HepG2 (cell line): ENCODE results near the gene PRKCSH. TPM values are rescaled to one million over a fixed set of nuclear protein-coding genes. Genes with fewer than 3 reads are reported as not detected.

ENCODE experiments used
- ATAC-seq: fragments of 200-7000 bp; cut with Tn5 transposase; 3 replicates; pipeline ENCODE4 v1.9.1; 2020; ENCODE audit warnings: mild to moderate bottlenecking, moderate library complexity
- BruUV-seq: library from RNA; stranded (reverse); fragments of 400-500 nt; replicated peaks from 2 replicates; lab custom pipeline; 2021; lab: Mats Ljungman, UMichigan
- CTCF ChIA-PET: fragments of 300-600 bp; formaldehyde crosslinking; extraction: SDS; loops from one replicate; lab custom pipeline; 2021; ENCODE audit warnings: low total read pairs, inconsistent platforms, low intra/inter-chr PET ratio; lab: Yijun Ruan, JAX
- POLR2A ChIA-PET: fragments of 350-600 bp; sonication (Branson Sonifier 250); formaldehyde crosslinking; loops from one replicate; lab custom pipeline; 2020; ENCODE audit warnings: antibody characterized with exemption, inconsistent platforms; lab: Yijun Ruan, JAX
- DNase-seq: peaks from one replicate; pipeline ENCODE4 v3.0.0-alpha.2; 2015; ENCODE audit warnings: low spot score
- FAIRE-seq: peaks from 3 replicates; lab custom pipeline; 2011; peaks lifted over from hg19 to GRCh38; lab: Jason Lieb, UNC
- H2AFZ ChIP-seq: one replicate; pipeline ENCODE4 v1.6.1; 2011; ENCODE audit warnings: low read length, inconsistent platforms
- H3K27ac ChIP-seq: fragments of 300-600 bp; 3 replicates; pipeline ENCODE4 v1.8.0; 2011; ENCODE audit warnings: mixed run types, mild to moderate bottlenecking, mixed read lengths, low read length, inconsistent platforms; ENCODE audit not compliant: insufficient read depth; ENCODE audit errors: extremely low read length
- H3K27me3 ChIP-seq, 2 experiments: fragments of 200-600 bp in 1 of 2; 2 replicates in 1 of 2; 3 replicates in 1 of 2; pipeline versions ENCODE4 v1.6.0 to v1.8.0; 2011; ENCODE audit warnings: low read length in 2 of 2, mild to moderate bottlenecking in 2 of 2, moderate library complexity in 2 of 2, inconsistent platforms in 1 of 2; ENCODE audit not compliant: insufficient read depth in 2 of 2, control insufficient read depth in 1 of 2
- H3K36me3 ChIP-seq, 2 experiments: fragments of 200-600 bp in 1 of 2; replicated peaks in 1 of 2; 2 replicates in 1 of 2; 3 replicates in 1 of 2; pipeline versions ENCODE4 v1.5.1 to v1.8.0; 2011; ENCODE audit warnings: low read length in 2 of 2, inconsistent platforms in 1 of 2; ENCODE audit not compliant: insufficient read depth in 2 of 2, control insufficient read depth in 1 of 2
- H3K4me1 ChIP-seq: 2 replicates; pipeline ENCODE4 v1.5.1; 2012; ENCODE audit warnings: low read length, inconsistent platforms; ENCODE audit not compliant: insufficient read depth
- H3K4me2 ChIP-seq: 2 replicates; pipeline ENCODE4 v1.6.0; 2011; ENCODE audit warnings: low read depth, low read length, inconsistent platforms
- H3K4me3 ChIP-seq, 3 experiments: fragments of 200-600 bp in 1 of 3; sonication (generic), shearing (Covaris generic) in 1 of 3; replicated peaks in 1 of 3; 2 replicates each; pipeline ENCODE4 v1.5.1; 2011 to 2016; ENCODE audit warnings: low read length in 3 of 3, inconsistent platforms in 2 of 3, low read depth in 2 of 3, mild to moderate bottlenecking in 2 of 3, control low read depth in 1 of 3, mixed read lengths in 1 of 3; ENCODE audit not compliant: insufficient read depth in 1 of 3
- H3K79me2 ChIP-seq: one replicate; pipeline ENCODE4 v1.6.1; 2011; ENCODE audit warnings: low read length, inconsistent platforms; ENCODE audit not compliant: insufficient read depth
- H3K9ac ChIP-seq: 2 replicates; pipeline ENCODE4 v1.6.0; 2011; ENCODE audit warnings: mild to moderate bottlenecking, low read depth, low read length, inconsistent platforms; ENCODE audit not compliant: insufficient read depth
- H3K9me3 ChIP-seq: 2 replicates; pipeline ENCODE4 v1.5.1; 2012; ENCODE audit warnings: mild to moderate bottlenecking, low read length
- H4K20me1 ChIP-seq: 2 replicates; pipeline ENCODE4 v1.6.0; 2011; ENCODE audit warnings: inconsistent platforms, mild to moderate bottlenecking, low read length, moderate library complexity; ENCODE audit not compliant: insufficient read depth
- AKAP8 ChIP-seq: sonication (generic); formaldehyde crosslinking; IDR thresholded peaks from 2 replicates; pipeline ENCODE4 v1.5.1; 2020; ENCODE audit warnings: mild to moderate bottlenecking, missing genetic modification reagents
- ARNTL ChIP-seq: sonication (generic); formaldehyde crosslinking; IDR thresholded peaks from 2 replicates; pipeline ENCODE4 v1.4.0; 2020; ENCODE audit warnings: mild to moderate bottlenecking, missing genetic modification reagents
- DZIP1 ChIP-seq: sonication (generic); formaldehyde crosslinking; IDR thresholded peaks from 2 replicates; pipeline ENCODE4 v1.5.0; 2020; ENCODE audit warnings: mild to moderate bottlenecking, missing genetic modification reagents
- MAF1 ChIP-seq: sonication (generic); formaldehyde crosslinking; IDR thresholded peaks from 2 replicates; pipeline ENCODE4 v1.5.0; 2020; ENCODE audit warnings: missing genetic modification reagents, borderline replicate concordance
- NRL ChIP-seq: sonication (generic); formaldehyde crosslinking; IDR thresholded peaks from 2 replicates; pipeline ENCODE4 v1.5.0; 2020; ENCODE audit warnings: missing genetic modification reagents, mild to moderate bottlenecking, moderate library complexity, borderline replicate concordance
- POLR2A ChIP-seq, 2 experiments: IDR thresholded peaks; 2 replicates each; pipeline ENCODE4 v1.6.1; 2011; ENCODE audit warnings: low read depth in 2 of 2, low read length in 2 of 2, mild to moderate bottlenecking in 1 of 2, moderate library complexity in 1 of 2; ENCODE audit not compliant: insufficient read depth in 1 of 2
- PRMT3 ChIP-seq: sonication (generic); formaldehyde crosslinking; IDR thresholded peaks from 2 replicates; pipeline ENCODE4 v1.8.1; 2022; ENCODE audit warnings: low read depth, mild to moderate bottlenecking, moderate library complexity, missing genetic modification reagents, borderline replicate concordance
- SATB2 ChIP-seq: sonication (generic); formaldehyde crosslinking; IDR thresholded peaks from 2 replicates; pipeline ENCODE4 v1.5.0; 2020; ENCODE audit warnings: missing genetic modification reagents
- ZC3H13 ChIP-seq: sonication (generic); formaldehyde crosslinking; IDR thresholded peaks from 2 replicates; pipeline ENCODE4 v1.8.1; 2023; ENCODE audit warnings: mild to moderate bottlenecking, missing genetic modification reagents, moderate library complexity
- ZNF501 ChIP-seq: sonication (generic); formaldehyde crosslinking; IDR thresholded peaks from 2 replicates; pipeline ENCODE4 v1.5.1; 2020; ENCODE audit warnings: mild to moderate bottlenecking, moderate library complexity, missing genetic modification reagents
- ZNF749 ChIP-seq: sonication (generic); formaldehyde crosslinking; IDR thresholded peaks from 2 replicates; pipeline ENCODE4 v1.8.0; 2022; ENCODE audit warnings: mild to moderate bottlenecking, missing genetic modification reagents, moderate library complexity, borderline replicate concordance
- ZNF768 ChIP-seq: sonication (generic); formaldehyde crosslinking; IDR thresholded peaks from 2 replicates; pipeline ENCODE4 v1.4.0; 2020; ENCODE audit warnings: missing genetic modification reagents
- ZNF777 ChIP-seq: sonication (generic); formaldehyde crosslinking; IDR thresholded peaks from 2 replicates; pipeline ENCODE4 v1.4.0; 2020; ENCODE audit warnings: missing genetic modification reagents
- WGBS: methylation state at CpG from one replicate; pipeline ENCODE4 v1.1.6; 2017; ENCODE audit warnings: low lambda C conversion rate; 5-methylcytosine and 5-hydroxymethylcytosine counted together
- in situ Hi-C: cut with HindIII; loops from 2 replicates; pipeline ENCODE4 v1.10.0; 2017; ENCODE audit warnings: low pct_unique_long_range_greater_than_20kb; ENCODE audit not compliant: extremely low pct_ligation_motif_present
- intact Hi-C: fragments of 100-400 bp; cut with micrococcal nuclease; formaldehyde crosslinking; loops from one replicate; pipeline ENCODE4 v1.10.0; 2022; ENCODE audit not compliant: unreplicated experiment
- polyA plus RNA-seq, 8 experiments: library from polyadenylated mRNA; depleted of rRNA in 3 of 8; stranded (reverse) in 7 of 8; unstranded in 1 of 8; fragments of >200 nt; fragmentation: Illumina TruSeq in 4 of 8; extraction: Trizol in 4 of 8; gene quantifications; 2 replicates each; pipeline versions ENCODE4 v1.2.1 to v1.2.3, GENCODE V29; 2011 to 2016; ENCODE audit warnings: low read depth in 4 of 8, missing spikeins in 1 of 8, mixed read lengths in 1 of 8; ENCODE audit not compliant: insufficient read depth in 1 of 8
- total RNA-seq, 5 experiments: library from RNA; depleted of rRNA; stranded (reverse); fragments of >200 nt; fragmentation: Illumina TruSeq; extraction: Trizol; gene quantifications; 2 replicates each; pipeline ENCODE4 v1.2.3, GENCODE V29; 2016; ENCODE audit warnings: low read depth in 1 of 5
- TF ChIP-seq, protein P1 (sequence below): sonication (generic); formaldehyde crosslinking; IDR thresholded peaks from 2 replicates; pipeline ENCODE4 v1.5.0; 2020; ENCODE audit warnings: missing genetic modification reagents
- TF ChIP-seq, protein P2 (sequence below): sonication (generic); formaldehyde crosslinking; IDR thresholded peaks from 2 replicates; pipeline ENCODE4 v1.4.0; 2020; ENCODE audit warnings: missing genetic modification reagents, borderline replicate concordance
- TF ChIP-seq, protein P3 (sequence below): sonication (generic); formaldehyde crosslinking; IDR thresholded peaks from 2 replicates; pipeline ENCODE4 v1.4.0; 2020; ENCODE audit warnings: missing genetic modification reagents

PRKCSH gene
- total and polyA plus RNA-seq, 2 of the 13 experiments (the other 11 are each of a cell fraction or from before 2014, with no cell fraction given): 85.1 to 125 TPM

GRCh38 chr19:11435833-11436313 lies 438 bp downstream of the PRKCSH start:
- DNase-seq: no peak
- peaks cover 20% of the 10 kb centered on the region for H3K4me1 ChIP-seq
- POLR2A ChIA-PET: interaction anchor here (1.0 to 2.5 kb wide), 14 partner anchors 9 to 142 kb away, joined by 3 to 40 read pairs (median 6); partner anchors contain the start of genes CCDC159, EPOR, RGL3 and SWSAP1
- ATAC-seq: peak; percentile 8
- no peaks in the 10 kb centered on the region for H3K27me3 ChIP-seq
- FAIRE-seq: no peak
- CTCF ChIA-PET: interaction anchor here (1.6 kb wide), 1 partner anchor 54 kb away, joined by 9 read pairs; no protein-coding TSS in a partner anchor
- intact Hi-C loops: loop anchor here (1.0 kb wide), 1 partner anchor 55 kb away; no protein-coding TSS in a partner anchor
- H3K36me3 ChIP-seq: peaks cover 7 to 20% of the 10 kb centered on the region in 2 experiments
- in situ Hi-C loops: no loop called here
- BruUV-seq: TSS peak; percentile 90
- no peaks in the 10 kb centered on the region for H4K20me1 ChIP-seq
- 3% methylated on average over 7 of the region's 21 CpGs for WGBS
- peak overlapping the region; percentile 83 for H3K9ac ChIP-seq
- H3K9me3 ChIP-seq: no peaks in the 10 kb centered on the region
- H2AFZ ChIP-seq: no peak overlapping the region
- H3K4me2 ChIP-seq: peak overlapping the region; percentile 85
- peak overlapping the region; percentile 71 for H3K27ac ChIP-seq
- H3K4me3 ChIP-seq: peak overlapping the region; percentile 78 to 88 (median 81)
- H3K79me2 ChIP-seq: peaks cover 15% of the 10 kb centered on the region
- TF ChIP-seq, protein P1, sequence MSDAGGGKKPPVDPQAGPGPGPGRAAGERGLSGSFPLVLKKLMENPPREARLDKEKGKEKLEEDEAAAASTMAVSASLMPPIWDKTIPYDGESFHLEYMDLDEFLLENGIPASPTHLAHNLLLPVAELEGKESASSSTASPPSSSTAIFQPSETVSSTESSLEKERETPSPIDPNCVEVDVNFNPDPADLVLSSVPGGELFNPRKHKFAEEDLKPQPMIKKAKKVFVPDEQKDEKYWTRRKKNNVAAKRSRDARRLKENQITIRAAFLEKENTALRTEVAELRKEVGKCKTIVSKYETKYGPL (CRISPR knock-in tag): no peak
- peak; percentile 7; the same call in 1 of the 2 replicates for TF ChIP-seq ZNF501 (CRISPR knock-in tag)
- 0 out of 2 replicates have a peak, but pooled peaks have one; percentile 8 for TF ChIP-seq ZNF749 (CRISPR knock-in tag)
- 0 out of 2 replicates have a peak, but pooled peaks have one; percentile 52 for TF ChIP-seq PRMT3 (CRISPR knock-in tag)
- peak; percentile 34; the same call in 1 of the 2 replicates for TF ChIP-seq AKAP8 (CRISPR knock-in tag)
- no peak for TF ChIP-seq ZNF768 (CRISPR knock-in tag)
- no peak for TF ChIP-seq ARNTL
- TF ChIP-seq DZIP1 (CRISPR knock-in tag): no peak
- peak; percentile 3; the same call in 1 of the 2 replicates for TF ChIP-seq ZNF777 (CRISPR knock-in tag)
- TF ChIP-seq, protein P2, sequence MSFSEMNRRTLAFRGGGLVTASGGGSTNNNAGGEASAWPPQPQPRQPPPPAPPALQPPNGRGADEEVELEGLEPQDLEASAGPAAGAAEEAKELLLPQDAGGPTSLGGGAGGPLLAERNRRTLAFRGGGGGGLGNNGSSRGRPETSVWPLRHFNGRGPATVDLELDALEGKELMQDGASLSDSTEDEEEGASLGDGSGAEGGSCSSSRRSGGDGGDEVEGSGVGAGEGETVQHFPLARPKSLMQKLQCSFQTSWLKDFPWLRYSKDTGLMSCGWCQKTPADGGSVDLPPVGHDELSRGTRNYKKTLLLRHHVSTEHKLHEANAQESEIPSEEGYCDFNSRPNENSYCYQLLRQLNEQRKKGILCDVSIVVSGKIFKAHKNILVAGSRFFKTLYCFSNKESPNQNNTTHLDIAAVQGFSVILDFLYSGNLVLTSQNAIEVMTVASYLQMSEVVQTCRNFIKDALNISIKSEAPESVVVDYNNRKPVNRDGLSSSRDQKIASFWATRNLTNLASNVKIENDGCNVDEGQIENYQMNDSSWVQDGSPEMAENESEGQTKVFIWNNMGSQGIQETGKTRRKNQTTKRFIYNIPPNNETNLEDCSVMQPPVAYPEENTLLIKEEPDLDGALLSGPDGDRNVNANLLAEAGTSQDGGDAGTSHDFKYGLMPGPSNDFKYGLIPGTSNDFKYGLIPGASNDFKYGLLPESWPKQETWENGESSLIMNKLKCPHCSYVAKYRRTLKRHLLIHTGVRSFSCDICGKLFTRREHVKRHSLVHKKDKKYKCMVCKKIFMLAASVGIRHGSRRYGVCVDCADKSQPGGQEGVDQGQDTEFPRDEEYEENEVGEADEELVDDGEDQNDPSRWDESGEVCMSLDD (CRISPR knock-in tag): 0 out of 2 replicates have a peak, but pooled peaks have one; percentile 21
- TF ChIP-seq POLR2A (IDR thresholded peaks at IDR 0.05; ENCODE audit: insufficient read depth in 1 of 2, low read depth in 2 of 2, low read length in 2 of 2): peak in 1 of 2 experiments; percentile 10; a peak in 2 of 4 replicates
- TF ChIP-seq NRL (CRISPR knock-in tag): peak; percentile 16; the same call in 1 of the 2 replicates
- TF ChIP-seq, protein P3, sequence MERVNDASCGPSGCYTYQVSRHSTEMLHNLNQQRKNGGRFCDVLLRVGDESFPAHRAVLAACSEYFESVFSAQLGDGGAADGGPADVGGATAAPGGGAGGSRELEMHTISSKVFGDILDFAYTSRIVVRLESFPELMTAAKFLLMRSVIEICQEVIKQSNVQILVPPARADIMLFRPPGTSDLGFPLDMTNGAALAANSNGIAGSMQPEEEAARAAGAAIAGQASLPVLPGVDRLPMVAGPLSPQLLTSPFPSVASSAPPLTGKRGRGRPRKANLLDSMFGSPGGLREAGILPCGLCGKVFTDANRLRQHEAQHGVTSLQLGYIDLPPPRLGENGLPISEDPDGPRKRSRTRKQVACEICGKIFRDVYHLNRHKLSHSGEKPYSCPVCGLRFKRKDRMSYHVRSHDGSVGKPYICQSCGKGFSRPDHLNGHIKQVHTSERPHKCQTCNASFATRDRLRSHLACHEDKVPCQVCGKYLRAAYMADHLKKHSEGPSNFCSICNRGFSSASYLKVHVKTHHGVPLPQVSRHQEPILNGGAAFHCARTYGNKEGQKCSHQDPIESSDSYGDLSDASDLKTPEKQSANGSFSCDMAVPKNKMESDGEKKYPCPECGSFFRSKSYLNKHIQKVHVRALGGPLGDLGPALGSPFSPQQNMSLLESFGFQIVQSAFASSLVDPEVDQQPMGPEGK (CRISPR knock-in tag): no peak
- TF ChIP-seq MAF1 (CRISPR knock-in tag): 0 out of 2 replicates have a peak, but pooled peaks have one; percentile 31
- TF ChIP-seq SATB2 (CRISPR knock-in tag): no peak
- 0 out of 2 replicates have a peak, but pooled peaks have one; percentile 20 for TF ChIP-seq ZC3H13 (CRISPR knock-in tag)
